HL-60 (cell line): Measurements from ENCODE around the gene ANKFY1.

Source experiments
- DNase-seq, 2 experiments: peaks; one replicate each; pipeline ENCODE4 v3.0.0-alpha.2; 2010 to 2020; ENCODE audit warnings: low read depth in 1 of 2, low spot score in 1 of 2
- H3K27ac ChIP-seq: fragments of 250-450 bp; sonication (Bioruptor Pico); replicated peaks from 2 replicates; pipeline ENCODE4 v1.5.1; 2020; ENCODE audit warnings: mild to moderate bottlenecking, moderate library complexity
- H3K27me3 ChIP-seq: fragments of 250-450 bp; sonication (Bioruptor Pico); 2 replicates; pipeline ENCODE4 v1.5.1; 2021; ENCODE audit warnings: mild to moderate bottlenecking, moderate library complexity; ENCODE audit not compliant: insufficient read depth, poor library complexity, severe bottlenecking
- H3K4me3 ChIP-seq: replicated peaks from 2 replicates; pipeline ENCODE4 v1.5.1; 2011; ENCODE audit warnings: mild to moderate bottlenecking, control low read depth, low read length; ENCODE audit not compliant: insufficient read depth
- GABPA ChIP-seq: IDR thresholded peaks from 2 replicates; pipeline ENCODE4 v1.6.1; 2012; ENCODE audit warnings: low read depth
- POLR2AphosphoS5 ChIP-seq: IDR thresholded peaks from 2 replicates; pipeline ENCODE4 v1.6.1; 2012; ENCODE audit warnings: low read depth
- SPI1 ChIP-seq: IDR thresholded peaks from 2 replicates; pipeline ENCODE4 v1.6.1; 2012; ENCODE audit warnings: low read depth, mild to moderate bottlenecking, borderline replicate concordance
- TF ChIP-seq, protein P1 (sequence below): IDR thresholded peaks from one replicate; pipeline ENCODE4 v1.5.1; 2011; ENCODE audit warnings: low read length, control low read depth, inconsistent platforms; ENCODE audit not compliant: insufficient read depth
- TF ChIP-seq, protein P2 (sequence below): IDR thresholded peaks from 2 replicates; pipeline ENCODE4 v1.6.1; 2012; ENCODE audit warnings: low read depth; ENCODE audit not compliant: insufficient replicate concordance

The ANKFY1 gene

DNA sequence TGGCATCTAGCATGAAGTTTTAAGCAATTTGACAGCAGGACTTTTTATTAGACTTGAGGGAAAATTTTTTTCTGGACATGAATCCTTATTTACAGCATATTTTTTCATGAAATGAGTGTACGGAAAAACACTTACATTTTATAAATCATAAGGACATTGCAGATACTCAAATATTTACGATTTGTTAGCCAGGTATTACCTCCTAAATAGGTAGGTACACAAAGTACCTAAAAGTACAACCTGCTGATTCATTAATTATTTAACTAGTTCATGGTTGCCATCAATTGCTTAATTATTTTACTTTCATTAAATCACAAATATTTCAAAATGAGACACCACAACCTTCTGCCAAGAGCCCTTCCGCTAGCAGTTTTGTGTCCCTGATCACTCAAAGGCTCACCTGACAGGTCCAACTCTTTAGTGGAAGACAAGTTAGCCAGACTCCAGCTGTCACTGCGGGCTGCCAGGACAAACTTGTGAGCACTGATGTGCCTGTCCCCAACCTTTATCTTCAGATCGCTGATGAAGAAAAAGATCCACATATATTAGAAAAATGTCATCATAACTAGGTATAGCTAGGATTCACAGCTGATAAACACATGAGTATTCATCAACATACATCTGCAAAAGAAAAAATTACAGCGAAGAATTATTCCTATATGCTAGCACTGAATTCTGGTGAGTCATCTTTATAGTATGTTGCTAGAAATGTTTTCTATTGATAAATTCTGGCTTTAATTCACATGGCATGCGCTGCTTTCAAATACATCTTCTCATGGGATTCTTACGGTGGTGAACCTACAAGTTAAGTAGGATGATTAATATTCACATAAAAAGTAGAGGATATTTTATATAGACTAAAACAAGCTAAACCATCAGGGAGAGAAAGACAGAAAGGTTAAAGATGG is 28.2 kb downstream of the ANKFY1 start:
- no peak for DNase-seq
- no peak overlapping the region for H3K4me3 ChIP-seq
- H3K27me3 ChIP-seq, result no peaks in the 10 kb centered on the region
- no peak for TF ChIP-seq SPI1
- TF ChIP-seq, protein P1, sequence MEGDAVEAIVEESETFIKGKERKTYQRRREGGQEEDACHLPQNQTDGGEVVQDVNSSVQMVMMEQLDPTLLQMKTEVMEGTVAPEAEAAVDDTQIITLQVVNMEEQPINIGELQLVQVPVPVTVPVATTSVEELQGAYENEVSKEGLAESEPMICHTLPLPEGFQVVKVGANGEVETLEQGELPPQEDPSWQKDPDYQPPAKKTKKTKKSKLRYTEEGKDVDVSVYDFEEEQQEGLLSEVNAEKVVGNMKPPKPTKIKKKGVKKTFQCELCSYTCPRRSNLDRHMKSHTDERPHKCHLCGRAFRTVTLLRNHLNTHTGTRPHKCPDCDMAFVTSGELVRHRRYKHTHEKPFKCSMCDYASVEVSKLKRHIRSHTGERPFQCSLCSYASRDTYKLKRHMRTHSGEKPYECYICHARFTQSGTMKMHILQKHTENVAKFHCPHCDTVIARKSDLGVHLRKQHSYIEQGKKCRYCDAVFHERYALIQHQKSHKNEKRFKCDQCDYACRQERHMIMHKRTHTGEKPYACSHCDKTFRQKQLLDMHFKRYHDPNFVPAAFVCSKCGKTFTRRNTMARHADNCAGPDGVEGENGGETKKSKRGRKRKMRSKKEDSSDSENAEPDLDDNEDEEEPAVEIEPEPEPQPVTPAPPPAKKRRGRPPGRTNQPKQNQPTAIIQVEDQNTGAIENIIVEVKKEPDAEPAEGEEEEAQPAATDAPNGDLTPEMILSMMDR, result no peak
- no peak for TF ChIP-seq GABPA
- TF ChIP-seq, protein P2, sequence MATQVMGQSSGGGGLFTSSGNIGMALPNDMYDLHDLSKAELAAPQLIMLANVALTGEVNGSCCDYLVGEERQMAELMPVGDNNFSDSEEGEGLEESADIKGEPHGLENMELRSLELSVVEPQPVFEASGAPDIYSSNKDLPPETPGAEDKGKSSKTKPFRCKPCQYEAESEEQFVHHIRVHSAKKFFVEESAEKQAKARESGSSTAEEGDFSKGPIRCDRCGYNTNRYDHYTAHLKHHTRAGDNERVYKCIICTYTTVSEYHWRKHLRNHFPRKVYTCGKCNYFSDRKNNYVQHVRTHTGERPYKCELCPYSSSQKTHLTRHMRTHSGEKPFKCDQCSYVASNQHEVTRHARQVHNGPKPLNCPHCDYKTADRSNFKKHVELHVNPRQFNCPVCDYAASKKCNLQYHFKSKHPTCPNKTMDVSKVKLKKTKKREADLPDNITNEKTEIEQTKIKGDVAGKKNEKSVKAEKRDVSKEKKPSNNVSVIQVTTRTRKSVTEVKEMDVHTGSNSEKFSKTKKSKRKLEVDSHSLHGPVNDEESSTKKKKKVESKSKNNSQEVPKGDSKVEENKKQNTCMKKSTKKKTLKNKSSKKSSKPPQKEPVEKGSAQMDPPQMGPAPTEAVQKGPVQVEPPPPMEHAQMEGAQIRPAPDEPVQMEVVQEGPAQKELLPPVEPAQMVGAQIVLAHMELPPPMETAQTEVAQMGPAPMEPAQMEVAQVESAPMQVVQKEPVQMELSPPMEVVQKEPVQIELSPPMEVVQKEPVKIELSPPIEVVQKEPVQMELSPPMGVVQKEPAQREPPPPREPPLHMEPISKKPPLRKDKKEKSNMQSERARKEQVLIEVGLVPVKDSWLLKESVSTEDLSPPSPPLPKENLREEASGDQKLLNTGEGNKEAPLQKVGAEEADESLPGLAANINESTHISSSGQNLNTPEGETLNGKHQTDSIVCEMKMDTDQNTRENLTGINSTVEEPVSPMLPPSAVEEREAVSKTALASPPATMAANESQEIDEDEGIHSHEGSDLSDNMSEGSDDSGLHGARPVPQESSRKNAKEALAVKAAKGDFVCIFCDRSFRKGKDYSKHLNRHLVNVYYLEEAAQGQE, result no peak
- no peak for TF ChIP-seq POLR2AphosphoS5
- H3K27ac ChIP-seq, result no peak overlapping the region

DNA sequence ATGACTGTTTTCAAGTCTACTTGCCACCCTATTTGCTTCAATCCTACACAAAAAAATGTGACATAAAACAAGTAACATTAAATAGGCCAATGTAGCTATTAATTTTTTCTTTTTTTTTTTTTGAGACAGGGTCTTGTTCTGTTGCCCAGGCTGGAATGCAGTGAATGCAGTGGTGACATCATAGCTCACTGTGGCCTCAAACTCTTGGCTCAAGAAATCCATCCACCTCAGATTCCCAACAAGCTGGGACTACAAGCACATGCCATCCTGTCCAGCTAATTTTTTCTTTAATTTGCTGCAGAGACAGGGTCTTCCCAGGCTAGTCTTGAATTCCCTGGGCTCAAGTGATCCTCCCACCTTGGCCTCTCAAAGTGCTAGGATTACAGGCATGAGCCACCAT is 29.4 kb downstream of the ANKFY1 start:
- DNase-seq, result no peak
- TF ChIP-seq, protein P1, result no peak
- TF ChIP-seq POLR2AphosphoS5 (no peak), GABPA (no peak), SPI1 (no peak)
- TF ChIP-seq, protein P2, result no peak
- no peaks in the 10 kb centered on the region for H3K27me3 ChIP-seq
- no peak overlapping the region for H3K27ac ChIP-seq
- no peak overlapping the region for H3K4me3 ChIP-seq

DNA sequence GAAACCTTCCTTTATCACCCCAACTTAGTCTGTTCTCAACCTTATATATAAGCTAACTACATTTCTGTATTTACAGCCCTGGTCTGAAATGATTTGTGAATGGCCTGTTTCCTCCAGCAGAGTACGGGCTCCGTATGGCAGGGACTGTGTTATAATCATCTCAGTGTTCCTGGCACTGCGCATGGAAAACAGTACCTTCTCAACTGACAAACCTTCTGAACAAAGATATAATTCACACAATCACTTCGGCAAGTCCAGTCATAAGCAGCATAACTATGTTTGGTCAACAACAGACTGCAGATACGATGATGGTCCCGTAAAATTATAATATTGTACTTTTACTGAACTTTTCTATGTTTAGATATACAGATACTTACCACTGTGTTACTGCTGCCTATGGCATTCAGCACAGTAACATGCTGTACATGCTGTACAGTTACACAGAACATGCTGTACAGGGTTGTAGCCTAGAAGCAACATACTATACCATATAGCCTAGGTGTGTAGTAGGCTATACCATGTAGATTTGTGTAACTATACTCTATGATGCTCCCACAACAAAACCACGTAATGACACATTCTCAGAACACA is 30.0 kb downstream of the ANKFY1 start:
- H3K4me3 ChIP-seq, result no peak overlapping the region
- no peaks in the 10 kb centered on the region for H3K27me3 ChIP-seq
- no peak for TF ChIP-seq POLR2AphosphoS5
- TF ChIP-seq, protein P2, result no peak
- TF ChIP-seq, protein P1, result no peak
- TF ChIP-seq SPI1, result no peak
- TF ChIP-seq GABPA, result no peak
- no peak for DNase-seq
- no peak overlapping the region for H3K27ac ChIP-seq
